GM12878 (cell line): Measurements from ENCODE around the gene PPARD. TPM values are rescaled to one million over a fixed set of nuclear protein-coding genes. Genes with fewer than 3 reads are reported as not detected.

Source experiments
- BACH1 ChIP-seq: fragments of 450-650 bp; IDR thresholded peaks from 2 replicates; pipeline ENCODE4 v1.6.1; 2017; ENCODE audit warnings: mild to moderate bottlenecking, borderline replicate concordance
- CHD2 ChIP-seq: IDR thresholded peaks from 2 replicates; pipeline ENCODE4 v1.6.1; 2011; ENCODE audit warnings: low read depth, low read length, improper control_type of control experiment, borderline replicate concordance
- FOXM1 ChIP-seq: IDR thresholded peaks from 2 replicates; pipeline ENCODE4 v1.6.1; 2012; ENCODE audit warnings: low read depth, mild to moderate bottlenecking, inconsistent platforms, low read length, moderate library complexity
- HDGF ChIP-seq: fragments of 450-650 bp; IDR thresholded peaks from 2 replicates; pipeline ENCODE4 v1.6.1; 2016; ENCODE audit warnings: antibody characterized with exemption
- NFIC ChIP-seq: IDR thresholded peaks from 2 replicates; pipeline ENCODE4 v1.6.1; 2012; ENCODE audit warnings: low read depth, mild to moderate bottlenecking, inconsistent platforms, low read length, moderate library complexity
- NRF1 ChIP-seq: conservative IDR thresholded peaks from 2 replicates; pipeline ENCODE4 v1.6.1; 2011; ENCODE audit warnings: mild to moderate bottlenecking, low read depth, low read length, improper control_type of control experiment
- POLR2AphosphoS2 ChIP-seq: IDR thresholded peaks from 2 replicates; pipeline ENCODE4 v1.6.1; 2011; ENCODE audit warnings: low read depth, mild to moderate bottlenecking, low read length, improper control_type of control experiment, moderate library complexity
- SMC3 ChIP-seq: IDR thresholded peaks from 2 replicates; pipeline ENCODE4 v1.6.1; 2011; ENCODE audit warnings: low read length, improper control_type of control experiment, borderline replicate concordance
- WRNIP1 ChIP-seq: IDR thresholded peaks from 2 replicates; pipeline ENCODE4 v1.6.1; 2011; ENCODE audit warnings: low read depth, low read length, improper control_type of control experiment, borderline replicate concordance
- polyA plus RNA-seq, 11 experiments: library from polyadenylated mRNA; depleted of rRNA in 4 of 11; unstranded in 6 of 11; stranded (reverse) in 5 of 11; fragments of >200 nt; fragmentation: Nextera tagmentation in 4 of 11; fragmentation: Illumina TruSeq in 1 of 11; extraction: Ambion mirVana in 4 of 11; extraction: Trizol in 1 of 11; gene quantifications; 1 replicate in 1 of 11; 2 replicates in 10 of 11; pipeline versions ENCODE4 v1.2.1 to v1.2.3, GENCODE V29; 2011 to 2016; ENCODE audit warnings: inconsistent platforms in 2 of 11, missing spikeins in 2 of 11, low read depth in 1 of 11
- total RNA-seq, 4 experiments: library from RNA; depleted of rRNA in 3 of 4; stranded (reverse); fragments of >200 nt in 3 of 4; fragmentation: Illumina TruSeq in 1 of 4; extraction: Trizol in 1 of 4; gene quantifications; 2 replicates each; pipeline versions ENCODE4 v1.2.1 to v1.2.3, GENCODE V29; 2013 to 2021
- TF ChIP-seq, protein P1 (sequence below): IDR thresholded peaks from 2 replicates; pipeline ENCODE4 v1.6.1; 2012; ENCODE audit warnings: improper control_type of control experiment, low read depth, low read length; ENCODE audit not compliant: insufficient replicate concordance
- TF ChIP-seq, protein P2 (sequence below): IDR thresholded peaks from 2 replicates; pipeline ENCODE4 v1.6.1; 2012; ENCODE audit warnings: low read depth, low read length, improper control_type of control experiment
- TF ChIP-seq, protein P3 (sequence below): fragments of 450-650 bp; IDR thresholded peaks from 2 replicates; pipeline ENCODE4 v1.6.1; 2017; ENCODE audit warnings: low read depth, mild to moderate bottlenecking, moderate library complexity
- TF ChIP-seq, protein P4 (sequence below): IDR thresholded peaks from 2 replicates; pipeline ENCODE4 v1.6.1; 2011; ENCODE audit warnings: mild to moderate bottlenecking, low read depth, low read length, moderate library complexity; ENCODE audit not compliant: insufficient replicate concordance
- TF ChIP-seq, protein P5 (sequence below): fragments of 450-650 bp; formaldehyde crosslinking; IDR thresholded peaks from 2 replicates; pipeline ENCODE4 v1.4.0; 2020; ENCODE audit warnings: mild to moderate bottlenecking, moderate library complexity

PPARD gene
- total and polyA plus RNA-seq, 10 of the 15 experiments (the other 5 are each of a cell fraction or from before 2014, with no cell fraction given) = 0.05 to 12.6 (median 6.7) TPM

DNA sequence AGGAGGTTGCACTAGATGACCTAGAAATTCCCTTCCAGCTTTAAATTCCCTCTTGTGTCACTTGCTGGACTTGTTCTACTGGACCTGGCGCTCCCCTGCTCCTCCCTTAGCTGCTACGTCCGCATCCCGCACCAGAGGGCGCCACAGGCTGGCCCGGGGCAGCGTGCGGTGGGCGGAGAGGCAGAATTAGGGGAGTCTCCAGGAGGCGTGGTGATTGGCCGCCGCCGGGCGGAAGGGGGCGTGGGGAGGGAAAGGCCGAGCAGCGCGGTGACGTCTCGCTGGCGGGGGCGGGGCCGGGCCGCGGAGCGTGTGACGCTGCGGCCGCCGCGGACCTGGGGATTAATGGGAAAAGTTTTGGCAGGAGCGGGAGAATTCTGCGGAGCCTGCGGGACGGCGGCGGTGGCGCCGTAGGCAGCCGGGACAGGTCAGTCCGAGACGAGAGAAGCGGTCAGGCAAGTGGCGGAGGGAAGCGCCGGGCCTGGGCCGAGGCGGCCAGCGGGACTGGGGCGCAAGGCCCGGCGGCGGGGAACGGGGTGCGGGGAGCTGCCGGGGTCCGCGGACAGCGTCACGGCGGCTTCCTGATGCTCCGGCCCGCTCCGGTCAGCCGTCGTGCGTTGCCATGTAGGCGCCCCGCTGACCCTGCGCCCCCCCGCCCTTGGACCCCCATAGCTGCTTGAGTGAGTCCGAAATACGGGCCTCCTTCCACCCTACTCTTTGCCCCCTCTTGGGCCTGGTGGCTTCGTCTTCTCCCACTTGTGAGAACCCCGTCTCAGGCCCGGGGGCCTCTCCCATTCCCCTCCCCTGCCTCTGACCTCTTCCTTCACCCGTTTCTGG, at the start of gene PPARD (continued):
- TF ChIP-seq, protein P1, sequence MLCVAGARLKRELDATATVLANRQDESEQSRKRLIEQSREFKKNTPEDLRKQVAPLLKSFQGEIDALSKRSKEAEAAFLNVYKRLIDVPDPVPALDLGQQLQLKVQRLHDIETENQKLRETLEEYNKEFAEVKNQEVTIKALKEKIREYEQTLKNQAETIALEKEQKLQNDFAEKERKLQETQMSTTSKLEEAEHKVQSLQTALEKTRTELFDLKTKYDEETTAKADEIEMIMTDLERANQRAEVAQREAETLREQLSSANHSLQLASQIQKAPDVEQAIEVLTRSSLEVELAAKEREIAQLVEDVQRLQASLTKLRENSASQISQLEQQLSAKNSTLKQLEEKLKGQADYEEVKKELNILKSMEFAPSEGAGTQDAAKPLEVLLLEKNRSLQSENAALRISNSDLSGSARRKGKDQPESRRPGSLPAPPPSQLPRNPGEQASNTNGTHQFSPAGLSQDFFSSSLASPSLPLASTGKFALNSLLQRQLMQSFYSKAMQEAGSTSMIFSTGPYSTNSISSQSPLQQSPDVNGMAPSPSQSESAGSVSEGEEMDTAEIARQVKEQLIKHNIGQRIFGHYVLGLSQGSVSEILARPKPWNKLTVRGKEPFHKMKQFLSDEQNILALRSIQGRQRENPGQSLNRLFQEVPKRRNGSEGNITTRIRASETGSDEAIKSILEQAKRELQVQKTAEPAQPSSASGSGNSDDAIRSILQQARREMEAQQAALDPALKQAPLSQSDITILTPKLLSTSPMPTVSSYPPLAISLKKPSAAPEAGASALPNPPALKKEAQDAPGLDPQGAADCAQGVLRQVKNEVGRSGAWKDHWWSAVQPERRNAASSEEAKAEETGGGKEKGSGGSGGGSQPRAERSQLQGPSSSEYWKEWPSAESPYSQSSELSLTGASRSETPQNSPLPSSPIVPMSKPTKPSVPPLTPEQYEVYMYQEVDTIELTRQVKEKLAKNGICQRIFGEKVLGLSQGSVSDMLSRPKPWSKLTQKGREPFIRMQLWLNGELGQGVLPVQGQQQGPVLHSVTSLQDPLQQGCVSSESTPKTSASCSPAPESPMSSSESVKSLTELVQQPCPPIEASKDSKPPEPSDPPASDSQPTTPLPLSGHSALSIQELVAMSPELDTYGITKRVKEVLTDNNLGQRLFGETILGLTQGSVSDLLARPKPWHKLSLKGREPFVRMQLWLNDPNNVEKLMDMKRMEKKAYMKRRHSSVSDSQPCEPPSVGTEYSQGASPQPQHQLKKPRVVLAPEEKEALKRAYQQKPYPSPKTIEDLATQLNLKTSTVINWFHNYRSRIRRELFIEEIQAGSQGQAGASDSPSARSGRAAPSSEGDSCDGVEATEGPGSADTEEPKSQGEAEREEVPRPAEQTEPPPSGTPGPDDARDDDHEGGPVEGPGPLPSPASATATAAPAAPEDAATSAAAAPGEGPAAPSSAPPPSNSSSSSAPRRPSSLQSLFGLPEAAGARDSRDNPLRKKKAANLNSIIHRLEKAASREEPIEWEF = no peak
- TF ChIP-seq BACH1 (peak; percentile 72), CHD2 (peak; percentile 69; the same call in 1 of the 2 replicates), FOXM1 (0 out of 2 replicates have a peak, but pooled peaks have one; percentile 56), NRF1 (no peak), NFIC (no peak), POLR2AphosphoS2 (no peak; the same call in 1 of the 2 replicates), WRNIP1 (no peak), HDGF (no peak), SMC3 (peak; percentile 100)
- TF ChIP-seq, protein P2, sequence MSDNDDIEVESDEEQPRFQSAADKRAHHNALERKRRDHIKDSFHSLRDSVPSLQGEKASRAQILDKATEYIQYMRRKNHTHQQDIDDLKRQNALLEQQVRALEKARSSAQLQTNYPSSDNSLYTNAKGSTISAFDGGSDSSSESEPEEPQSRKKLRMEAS = peak; percentile 25; the same call in 1 of the 2 replicates
- TF ChIP-seq, protein P3, sequence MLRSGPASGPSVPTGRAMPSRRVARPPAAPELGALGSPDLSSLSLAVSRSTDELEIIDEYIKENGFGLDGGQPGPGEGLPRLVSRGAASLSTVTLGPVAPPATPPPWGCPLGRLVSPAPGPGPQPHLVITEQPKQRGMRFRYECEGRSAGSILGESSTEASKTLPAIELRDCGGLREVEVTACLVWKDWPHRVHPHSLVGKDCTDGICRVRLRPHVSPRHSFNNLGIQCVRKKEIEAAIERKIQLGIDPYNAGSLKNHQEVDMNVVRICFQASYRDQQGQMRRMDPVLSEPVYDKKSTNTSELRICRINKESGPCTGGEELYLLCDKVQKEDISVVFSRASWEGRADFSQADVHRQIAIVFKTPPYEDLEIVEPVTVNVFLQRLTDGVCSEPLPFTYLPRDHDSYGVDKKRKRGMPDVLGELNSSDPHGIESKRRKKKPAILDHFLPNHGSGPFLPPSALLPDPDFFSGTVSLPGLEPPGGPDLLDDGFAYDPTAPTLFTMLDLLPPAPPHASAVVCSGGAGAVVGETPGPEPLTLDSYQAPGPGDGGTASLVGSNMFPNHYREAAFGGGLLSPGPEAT = no peak
- TF ChIP-seq, protein P4, sequence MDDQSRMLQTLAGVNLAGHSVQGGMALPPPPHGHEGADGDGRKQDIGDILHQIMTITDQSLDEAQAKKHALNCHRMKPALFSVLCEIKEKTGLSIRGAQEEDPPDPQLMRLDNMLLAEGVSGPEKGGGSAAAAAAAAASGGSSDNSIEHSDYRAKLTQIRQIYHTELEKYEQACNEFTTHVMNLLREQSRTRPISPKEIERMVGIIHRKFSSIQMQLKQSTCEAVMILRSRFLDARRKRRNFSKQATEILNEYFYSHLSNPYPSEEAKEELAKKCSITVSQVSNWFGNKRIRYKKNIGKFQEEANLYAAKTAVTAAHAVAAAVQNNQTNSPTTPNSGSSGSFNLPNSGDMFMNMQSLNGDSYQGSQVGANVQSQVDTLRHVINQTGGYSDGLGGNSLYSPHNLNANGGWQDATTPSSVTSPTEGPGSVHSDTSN = peak; percentile 32
- TF ChIP-seq, protein P5, sequence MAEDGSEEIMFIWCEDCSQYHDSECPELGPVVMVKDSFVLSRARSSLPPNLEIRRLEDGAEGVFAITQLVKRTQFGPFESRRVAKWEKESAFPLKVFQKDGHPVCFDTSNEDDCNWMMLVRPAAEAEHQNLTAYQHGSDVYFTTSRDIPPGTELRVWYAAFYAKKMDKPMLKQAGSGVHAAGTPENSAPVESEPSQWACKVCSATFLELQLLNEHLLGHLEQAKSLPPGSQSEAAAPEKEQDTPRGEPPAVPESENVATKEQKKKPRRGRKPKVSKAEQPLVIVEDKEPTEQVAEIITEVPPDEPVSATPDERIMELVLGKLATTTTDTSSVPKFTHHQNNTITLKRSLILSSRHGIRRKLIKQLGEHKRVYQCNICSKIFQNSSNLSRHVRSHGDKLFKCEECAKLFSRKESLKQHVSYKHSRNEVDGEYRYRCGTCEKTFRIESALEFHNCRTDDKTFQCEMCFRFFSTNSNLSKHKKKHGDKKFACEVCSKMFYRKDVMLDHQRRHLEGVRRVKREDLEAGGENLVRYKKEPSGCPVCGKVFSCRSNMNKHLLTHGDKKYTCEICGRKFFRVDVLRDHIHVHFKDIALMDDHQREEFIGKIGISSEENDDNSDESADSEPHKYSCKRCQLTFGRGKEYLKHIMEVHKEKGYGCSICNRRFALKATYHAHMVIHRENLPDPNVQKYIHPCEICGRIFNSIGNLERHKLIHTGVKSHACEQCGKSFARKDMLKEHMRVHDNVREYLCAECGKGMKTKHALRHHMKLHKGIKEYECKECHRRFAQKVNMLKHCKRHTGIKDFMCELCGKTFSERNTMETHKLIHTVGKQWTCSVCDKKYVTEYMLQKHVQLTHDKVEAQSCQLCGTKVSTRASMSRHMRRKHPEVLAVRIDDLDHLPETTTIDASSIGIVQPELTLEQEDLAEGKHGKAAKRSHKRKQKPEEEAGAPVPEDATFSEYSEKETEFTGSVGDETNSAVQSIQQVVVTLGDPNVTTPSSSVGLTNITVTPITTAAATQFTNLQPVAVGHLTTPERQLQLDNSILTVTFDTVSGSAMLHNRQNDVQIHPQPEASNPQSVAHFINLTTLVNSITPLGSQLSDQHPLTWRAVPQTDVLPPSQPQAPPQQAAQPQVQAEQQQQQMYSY (CRISPR knock-in tag) = no peak
